ENCODE data around the gene RAB7B.

RAB7B gene

DNA sequence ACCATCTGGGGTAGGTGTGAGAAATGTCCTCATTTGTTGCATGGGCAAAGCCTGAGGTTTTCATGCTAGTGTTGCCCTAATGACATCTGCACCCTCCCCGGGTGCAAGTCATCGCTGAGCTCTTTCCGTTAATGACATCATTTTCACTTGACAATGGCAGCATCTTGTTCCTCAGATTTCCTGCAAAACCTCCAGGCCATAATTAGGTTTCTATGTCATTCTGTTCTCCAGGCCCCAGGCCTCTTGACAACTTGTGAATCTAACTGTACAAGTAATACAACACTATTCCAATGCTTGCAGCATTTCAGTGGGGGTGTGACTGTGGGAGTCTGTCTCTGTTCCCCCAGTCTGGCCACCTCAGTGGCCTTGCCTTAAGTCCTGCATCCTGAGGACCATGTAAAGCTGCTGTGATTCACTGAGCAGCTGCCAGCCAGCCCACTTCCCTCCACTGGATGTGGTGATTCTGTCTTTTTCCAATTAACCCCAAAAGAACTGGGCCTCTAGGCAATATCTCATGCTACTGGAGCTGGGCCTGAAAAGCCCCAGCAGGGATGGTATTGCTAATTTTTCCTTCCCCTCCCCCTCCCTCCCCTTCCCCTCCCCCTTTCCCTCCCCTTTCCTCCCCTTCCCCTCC is 22.8 kb downstream of the RAB7B start:
- Histone ChIP-seq H3K9me3 (no peaks in the 10 kb centered on the region), H3K27ac (no peak overlapping the region), H3K4me3 (ENCODE audit: low read depth in 1 of 2, low read length in 1 of 2) (no peak overlapping the region), H3K36me3 (no peaks in the 10 kb centered on the region), H3K4me1 (ENCODE audit: control insufficient read depth in 1 of 2, insufficient read depth in 1 of 2, low read depth in 1 of 2, low read length in 1 of 2) (no peaks in the 10 kb centered on the region), H3K27me3 (no peaks in the 10 kb centered on the region)
- TF ChIP-seq, protein P1, sequence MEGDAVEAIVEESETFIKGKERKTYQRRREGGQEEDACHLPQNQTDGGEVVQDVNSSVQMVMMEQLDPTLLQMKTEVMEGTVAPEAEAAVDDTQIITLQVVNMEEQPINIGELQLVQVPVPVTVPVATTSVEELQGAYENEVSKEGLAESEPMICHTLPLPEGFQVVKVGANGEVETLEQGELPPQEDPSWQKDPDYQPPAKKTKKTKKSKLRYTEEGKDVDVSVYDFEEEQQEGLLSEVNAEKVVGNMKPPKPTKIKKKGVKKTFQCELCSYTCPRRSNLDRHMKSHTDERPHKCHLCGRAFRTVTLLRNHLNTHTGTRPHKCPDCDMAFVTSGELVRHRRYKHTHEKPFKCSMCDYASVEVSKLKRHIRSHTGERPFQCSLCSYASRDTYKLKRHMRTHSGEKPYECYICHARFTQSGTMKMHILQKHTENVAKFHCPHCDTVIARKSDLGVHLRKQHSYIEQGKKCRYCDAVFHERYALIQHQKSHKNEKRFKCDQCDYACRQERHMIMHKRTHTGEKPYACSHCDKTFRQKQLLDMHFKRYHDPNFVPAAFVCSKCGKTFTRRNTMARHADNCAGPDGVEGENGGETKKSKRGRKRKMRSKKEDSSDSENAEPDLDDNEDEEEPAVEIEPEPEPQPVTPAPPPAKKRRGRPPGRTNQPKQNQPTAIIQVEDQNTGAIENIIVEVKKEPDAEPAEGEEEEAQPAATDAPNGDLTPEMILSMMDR (IDR thresholded peaks at IDR 0.05) = no peak

DNA sequence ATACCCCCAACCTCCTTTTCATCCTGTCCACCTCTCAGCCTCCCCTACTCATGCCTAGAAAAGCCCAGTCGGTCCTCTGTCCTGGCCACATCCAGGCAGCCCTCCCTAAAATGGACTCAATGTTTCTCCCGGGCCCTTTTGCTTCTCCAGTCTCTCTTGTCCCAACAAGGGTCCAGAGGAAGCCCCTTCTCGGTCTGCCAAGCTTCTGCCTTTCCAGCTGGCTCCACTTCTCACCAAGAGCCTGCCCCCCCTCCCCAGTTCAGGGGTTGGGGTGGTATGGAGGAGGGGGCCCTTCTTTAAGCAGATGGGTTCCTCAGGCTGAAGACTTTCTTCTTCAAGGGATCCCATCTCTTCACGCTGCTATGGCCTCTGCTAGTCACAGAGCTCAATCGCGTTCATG is 23.9 kb downstream of the RAB7B start:
- Histone ChIP-seq H3K4me3 (ENCODE audit: low read depth in 1 of 2, low read length in 1 of 2) (no peak overlapping the region), H3K4me1 (ENCODE audit: control insufficient read depth in 1 of 2, insufficient read depth in 1 of 2, low read depth in 1 of 2, low read length in 1 of 2) (no peaks in the 10 kb centered on the region), H3K36me3 (no peaks in the 10 kb centered on the region), H3K27ac (no peak overlapping the region), H3K9me3 (no peaks in the 10 kb centered on the region), H3K27me3 (no peaks in the 10 kb centered on the region)
- TF ChIP-seq, protein P1 (IDR thresholded peaks at IDR 0.05) = no peak

DNA sequence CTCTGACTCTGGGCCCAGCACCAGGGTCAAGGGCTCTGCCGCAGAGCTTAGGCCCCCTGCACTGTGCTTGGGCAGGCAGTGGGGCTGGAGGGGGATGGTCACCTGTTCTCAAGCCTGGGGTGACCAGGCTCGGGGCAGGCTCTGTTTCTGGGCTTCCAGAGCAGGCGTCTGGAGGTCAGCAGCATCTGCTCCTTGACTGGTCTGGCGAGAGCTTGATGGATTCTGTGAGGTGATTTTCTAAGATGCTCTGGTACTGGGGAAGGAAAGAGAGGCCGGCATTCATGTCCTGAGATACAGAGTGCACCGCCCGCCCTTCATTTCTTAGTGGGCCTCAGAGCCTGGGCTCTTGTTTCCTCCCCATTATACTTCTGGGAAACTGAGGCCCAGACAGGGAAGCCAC is 24.5 kb downstream of the RAB7B start:
- TF ChIP-seq, protein P1 (IDR thresholded peaks at IDR 0.05) = no peak
- Histone ChIP-seq H3K27ac (no peak overlapping the region), H3K4me1 (ENCODE audit: control insufficient read depth in 1 of 2, insufficient read depth in 1 of 2, low read depth in 1 of 2, low read length in 1 of 2) (no peaks in the 10 kb centered on the region), H3K27me3 (no peaks in the 10 kb centered on the region), H3K36me3 (no peaks in the 10 kb centered on the region), H3K4me3 (ENCODE audit: low read depth in 1 of 2, low read length in 1 of 2) (no peak overlapping the region), H3K9me3 (no peaks in the 10 kb centered on the region)

DNA sequence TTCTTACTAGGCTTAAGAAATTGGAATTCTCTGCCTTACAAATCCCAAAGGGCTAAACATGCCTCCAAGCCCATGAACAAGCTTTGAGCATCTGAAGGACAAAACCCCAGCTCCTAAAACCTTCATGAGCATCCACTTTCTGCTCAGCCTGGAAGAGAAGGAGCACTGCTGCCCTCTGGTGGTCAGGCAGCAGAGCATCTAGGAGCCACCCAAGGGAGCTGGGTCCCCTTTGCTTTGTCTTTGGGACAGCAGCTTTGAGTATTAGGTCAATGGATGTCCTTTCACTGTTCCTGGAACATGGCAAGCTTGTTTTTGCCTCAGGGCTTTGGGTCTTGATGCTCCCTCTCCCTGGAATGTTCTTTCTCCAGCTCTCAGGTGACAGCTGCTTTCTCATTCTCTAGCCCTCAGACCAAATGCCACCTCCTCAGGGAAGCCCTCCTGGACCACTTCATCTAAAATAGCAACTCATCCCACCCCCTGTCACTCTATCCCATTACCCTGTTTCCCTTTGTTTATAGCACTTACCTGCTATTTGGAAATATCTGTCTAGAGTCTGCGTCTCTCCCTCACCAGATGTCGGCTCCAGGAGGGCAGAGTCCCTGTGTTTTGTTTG is 25.7 kb downstream of the RAB7B start:
- Histone ChIP-seq H3K4me3 (ENCODE audit: low read depth in 1 of 2, low read length in 1 of 2) (no peak overlapping the region), H3K36me3 (no peaks in the 10 kb centered on the region), H3K27me3 (no peaks in the 10 kb centered on the region), H3K9me3 (no peaks in the 10 kb centered on the region), H3K27ac (no peak overlapping the region), H3K4me1 (ENCODE audit: control insufficient read depth in 1 of 2, insufficient read depth in 1 of 2, low read depth in 1 of 2, low read length in 1 of 2) (no peaks in the 10 kb centered on the region)
- TF ChIP-seq, protein P1 (IDR thresholded peaks at IDR 0.05) = peak; percentile 69

DNA sequence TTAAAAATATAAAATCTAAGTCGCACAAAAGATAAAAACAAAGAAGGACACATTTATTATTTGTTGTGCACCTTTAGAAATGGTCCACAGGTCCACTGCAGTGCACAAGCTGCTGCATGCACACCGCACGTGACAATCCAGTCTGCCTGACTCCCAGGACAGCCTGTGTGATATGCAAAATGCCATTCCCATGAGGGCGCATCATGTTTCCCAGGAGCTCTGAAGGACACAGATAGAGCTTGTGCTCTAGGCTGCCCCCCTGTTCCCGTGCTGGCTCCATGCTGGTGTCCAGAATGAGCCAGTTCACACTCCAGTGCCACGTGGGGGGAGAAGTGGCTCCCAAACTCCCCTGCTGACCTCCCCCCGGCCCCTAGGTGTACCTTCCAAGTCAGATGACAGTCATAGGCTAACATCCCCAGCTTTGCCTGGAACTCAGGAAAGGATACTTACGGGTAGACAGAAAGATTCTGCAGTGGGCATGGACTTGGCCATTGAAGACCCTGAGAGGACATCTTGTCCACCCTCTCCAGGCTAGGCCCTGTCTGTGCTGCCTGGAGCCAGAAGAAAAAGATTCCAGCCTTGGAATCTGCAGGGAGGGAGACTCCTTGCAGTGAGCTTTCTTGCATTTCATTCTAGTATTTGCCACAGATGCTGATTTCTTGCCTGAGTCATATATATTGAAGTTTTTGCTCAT is 26.3 kb downstream of the RAB7B start:
- H3K4me1 ChIP-seq (ENCODE audit: control insufficient read depth in 1 of 2, insufficient read depth in 1 of 2, low read depth in 1 of 2, low read length in 1 of 2) = no peaks in the 10 kb centered on the region
- no peaks in the 10 kb centered on the region for H3K27me3 ChIP-seq
- no peaks in the 10 kb centered on the region for H3K36me3 ChIP-seq
- no peaks in the 10 kb centered on the region for H3K9me3 ChIP-seq
- H3K4me3 ChIP-seq (ENCODE audit: low read depth in 1 of 2, low read length in 1 of 2) = no peak overlapping the region
- TF ChIP-seq, protein P1 (IDR thresholded peaks at IDR 0.05) = no peak
- H3K27ac ChIP-seq = no peak overlapping the region
